Inflammatory macrophage treated with lipopolysaccharide for 1 hour (primary cell): ENCODE measurements around the gene SYPL1.

Experiments used
- DNase-seq, 2 donors: peaks; one replicate each; pipeline ENCODE4 v3.0.0-alpha.2; 2020 to 2022

Gene SYPL1

GRCh38 chr7:106064771-106065574, 47.1 kb downstream of the SYPL1 start:
- peak in 1 of 2 donors; percentile 14 for DNase-seq

- no peak for DNase-seq
These were observed 47.8 kb downstream of the SYPL1 start for GRCh38 chr7:106064316-106064715.

GRCh38 chr7:106063692-106064091, 48.4 kb downstream of the SYPL1 start:
- no peak for DNase-seq

GRCh38 chr7:106063024-106063423, 49.1 kb downstream of the SYPL1 start:
- no peak for DNase-seq

GRCh38 chr7:106062521-106062931, 49.6 kb downstream of the SYPL1 start:
- no peak for DNase-seq

GRCh38 chr7:106062006-106062405, 50.1 kb downstream of the SYPL1 start:
- no peak for DNase-seq

- DNase-seq, result no peak
These were observed 50.7 kb downstream of the SYPL1 start for GRCh38 chr7:106061301-106061979.

GRCh38 chr7:106060394-106060920, 51.7 kb downstream of the SYPL1 start:
- no peak for DNase-seq

GRCh38 chr7:106059556-106059955, 52.6 kb downstream of the SYPL1 start:
- peak; percentile 26 to 39 for DNase-seq

GRCh38 chr7:106058928-106059324, 53.2 kb downstream of the SYPL1 start:
- no peak for DNase-seq

GRCh38 chr7:106057962-106058927, 53.9 kb downstream of the SYPL1 start:
- no peak for DNase-seq

- no peak for DNase-seq
These were observed 54.7 kb downstream of the SYPL1 start for GRCh38 chr7:106057204-106057961.

- DNase-seq, result peak; percentile 34 to 68
These were observed 55.5 kb downstream of the SYPL1 start for GRCh38 chr7:106056513-106057203.

- DNase-seq, result no peak
These were observed 57.1 kb downstream of the SYPL1 start for GRCh38 chr7:106054971-106055532.

- DNase-seq, result peak in 1 of 2 donors; percentile 18
These were observed 57.8 kb downstream of the SYPL1 start for GRCh38 chr7:106054156-106054910.

- DNase-seq, result no peak
These were observed 59.0 kb downstream of the SYPL1 start for GRCh38 chr7:106053109-106053508.

GRCh38 chr7:106052681-106053080, 59.4 kb downstream of the SYPL1 start:
- DNase-seq, result no peak

GRCh38 chr7:106050746-106051117, 61.4 kb downstream of the SYPL1 start:
- DNase-seq, result no peak

GRCh38 chr7:106050002-106050745, 61.9 kb downstream of the SYPL1 start:
- DNase-seq, result no peak
